KG1 (cell line): ENCODE data around the gene FBXO47.

Experiments used
- DNase-seq: peaks from one replicate; lab custom pipeline; 2025; lab: John Stamatoyannopoulos, UW

The FBXO47 gene, protein sequence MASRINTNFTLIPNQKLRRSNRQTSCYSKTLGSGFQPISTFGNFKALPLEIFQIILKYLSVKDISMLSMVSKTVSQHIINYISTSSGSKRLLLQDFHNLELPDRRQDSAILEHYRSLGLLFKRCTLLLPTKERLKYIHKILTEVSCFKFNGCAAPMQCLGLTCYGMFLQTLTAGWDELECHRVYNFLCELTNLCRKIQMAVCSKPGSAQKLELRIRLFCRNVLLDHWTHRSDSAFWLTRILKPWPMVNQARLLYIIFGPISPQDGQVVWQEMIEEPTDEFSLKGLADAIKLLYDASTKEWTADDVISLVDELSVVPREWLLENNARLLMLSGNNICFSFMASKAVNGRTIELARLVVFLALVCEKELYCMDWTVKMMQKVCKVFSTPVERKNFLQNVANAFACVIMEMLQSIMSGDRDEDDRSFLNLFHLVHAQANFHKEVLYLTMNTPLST

DNA sequence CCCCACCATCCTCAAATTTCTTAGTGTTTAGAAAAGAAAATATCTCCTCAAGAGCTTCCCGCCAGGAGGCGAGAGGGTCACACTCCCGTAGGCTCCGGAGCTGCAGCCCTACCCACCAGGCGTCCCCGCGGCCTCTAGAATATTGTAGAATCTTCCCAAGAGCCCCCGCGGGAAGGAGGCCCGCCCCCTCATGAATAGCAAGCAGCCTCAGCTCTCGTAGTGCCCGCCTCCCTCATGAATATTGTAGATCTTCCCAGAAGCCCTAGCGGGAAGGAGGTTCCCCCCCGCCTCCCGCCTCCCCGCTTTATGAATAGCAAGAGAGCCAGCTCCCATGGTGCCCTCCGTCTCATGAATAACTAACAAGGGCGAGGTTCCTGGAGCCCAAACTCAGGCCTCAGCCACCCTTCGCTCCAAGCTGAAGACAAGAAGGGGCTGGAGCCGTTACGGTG, at the start of gene FBXO47:
Gene FBXO47 (minus strand): TSS at position 114 of the 449 bp plus-strand sequence. CDS start 4,378 bp downstream, outside the sequence.
- no peak for DNase-seq

GRCh38 chr17:39016193-39017153, 49.3 kb upstream of the FBXO47 start:
- DNase-seq, result no peak

DNA sequence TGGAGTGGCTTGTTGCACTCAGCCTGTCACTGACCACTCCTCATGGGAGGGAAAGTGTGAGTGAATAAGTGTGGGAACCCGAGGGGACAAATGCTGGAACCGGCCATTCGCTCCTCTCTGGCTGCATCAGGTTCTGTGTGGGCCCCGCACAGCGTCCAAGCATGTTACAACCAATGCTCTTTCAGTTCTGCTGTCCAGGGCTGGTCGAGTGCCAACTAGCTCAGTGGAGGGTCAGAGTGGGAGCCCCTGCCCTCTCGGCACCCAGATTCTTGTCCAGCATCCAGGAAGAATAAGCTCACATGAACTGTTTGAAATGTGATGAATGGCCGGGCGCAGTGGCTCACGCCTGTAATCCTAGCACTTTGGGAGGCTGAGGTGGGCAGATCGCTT, 48.3 kb upstream of the FBXO47 start:
- no peak for DNase-seq

GRCh38 chr17:39014795-39015545, 47.8 kb upstream of the FBXO47 start:
- DNase-seq, result no peak

DNA sequence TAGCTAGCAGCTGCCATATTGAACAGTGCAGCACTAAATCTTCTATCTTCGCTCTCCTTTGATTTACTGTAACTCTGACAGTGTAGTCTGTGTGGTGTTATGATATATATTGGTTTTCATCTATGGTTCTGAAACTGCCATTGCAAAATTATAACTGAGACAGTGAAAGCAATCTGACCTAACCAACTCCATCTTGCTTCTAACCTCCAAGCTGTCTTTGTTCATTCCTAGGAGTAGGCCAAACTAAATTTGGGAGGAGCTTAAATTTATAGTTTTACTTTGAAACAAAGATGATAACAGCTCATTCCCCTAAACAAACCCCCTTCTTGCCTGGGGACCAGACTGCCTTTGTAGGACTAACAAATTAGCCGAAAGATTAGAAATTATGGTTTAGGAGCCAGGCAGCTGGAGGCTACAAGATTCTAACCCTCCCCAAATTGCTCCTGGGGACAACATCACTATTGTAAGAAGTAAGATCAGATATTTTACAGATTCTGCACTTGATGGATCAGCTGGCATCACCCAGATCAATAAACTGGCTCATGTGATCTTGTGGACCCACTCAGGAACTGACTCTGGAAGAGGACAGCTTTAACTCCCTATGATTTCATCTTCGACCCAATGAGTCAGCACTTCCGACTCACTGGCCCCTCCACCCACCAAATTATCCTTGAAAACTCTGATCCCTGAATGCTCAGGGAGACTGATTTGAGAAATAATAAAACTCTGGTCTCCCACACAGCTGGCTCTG, 47.0 kb upstream of the FBXO47 start:
- DNase-seq, result no peak

DNA sequence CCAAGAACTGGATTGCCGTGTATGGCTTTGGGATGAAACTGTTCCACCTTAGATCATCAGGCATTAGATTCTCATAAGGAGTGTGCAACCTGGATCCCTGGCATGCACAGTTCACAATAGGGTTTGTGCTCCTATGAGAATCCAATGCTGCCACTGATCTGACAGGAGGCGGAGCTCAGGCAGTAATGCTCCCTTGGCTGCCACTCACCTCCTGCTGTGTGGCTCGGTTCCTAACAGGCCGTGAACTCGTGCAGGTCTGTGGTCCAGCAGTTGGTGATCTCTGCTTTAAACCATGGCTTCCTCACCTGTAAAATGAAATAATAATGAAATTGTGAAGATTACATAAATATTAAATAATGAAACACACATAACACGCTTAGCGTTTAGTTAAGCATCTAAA, 45.5 kb upstream of the FBXO47 start:
- no peak for DNase-seq

DNA sequence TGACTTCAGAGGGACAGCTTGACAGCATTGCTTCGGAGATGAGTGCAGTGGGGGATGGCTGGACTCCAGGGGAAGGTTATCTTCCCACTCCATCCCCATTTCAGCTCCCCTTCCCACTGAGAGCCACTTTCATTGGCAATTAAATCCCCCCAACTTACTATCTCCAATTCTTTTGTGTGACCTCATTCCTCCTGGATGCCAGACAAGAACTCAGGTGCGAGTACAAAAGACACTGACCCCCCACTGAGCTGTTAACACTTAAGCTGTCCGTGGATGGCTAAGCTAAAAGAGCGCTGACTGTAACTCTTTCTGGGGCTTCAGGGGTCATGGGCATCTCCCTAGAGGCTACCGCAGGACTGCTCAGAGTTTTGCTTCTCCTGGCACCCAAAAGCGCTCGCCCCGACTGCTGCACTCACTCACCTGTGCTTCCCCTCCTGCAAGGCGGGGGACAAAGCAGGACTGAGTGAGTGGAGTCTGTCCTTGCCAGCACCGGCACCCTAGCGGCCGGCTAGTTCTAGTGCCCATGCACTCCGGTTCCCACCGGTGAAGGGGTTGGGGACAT, 44.8 kb upstream of the FBXO47 start:
- DNase-seq, result no peak

GRCh38 chr17:39009581-39010001, 42.4 kb upstream of the FBXO47 start:
- no peak for DNase-seq

DNA sequence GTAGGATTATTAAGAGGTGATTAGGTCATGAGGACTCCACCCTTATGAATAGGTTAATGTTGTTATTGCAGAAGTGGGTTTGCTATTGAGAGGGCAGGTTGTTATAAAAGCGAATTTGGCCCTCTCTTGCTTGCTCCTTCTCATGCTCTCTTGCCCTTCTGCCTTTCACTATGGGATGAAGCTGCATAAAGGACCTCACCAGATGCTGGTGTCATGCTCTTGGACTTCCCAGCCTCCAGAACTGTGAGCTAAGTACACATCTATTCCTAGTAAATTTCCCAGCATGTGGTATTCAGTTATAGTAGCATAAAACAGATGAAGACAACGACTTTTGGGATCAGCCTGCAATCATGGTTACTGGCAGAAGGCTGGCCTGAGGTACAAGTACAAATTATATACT, 41.4 kb upstream of the FBXO47 start:
- DNase-seq, result no peak

DNA sequence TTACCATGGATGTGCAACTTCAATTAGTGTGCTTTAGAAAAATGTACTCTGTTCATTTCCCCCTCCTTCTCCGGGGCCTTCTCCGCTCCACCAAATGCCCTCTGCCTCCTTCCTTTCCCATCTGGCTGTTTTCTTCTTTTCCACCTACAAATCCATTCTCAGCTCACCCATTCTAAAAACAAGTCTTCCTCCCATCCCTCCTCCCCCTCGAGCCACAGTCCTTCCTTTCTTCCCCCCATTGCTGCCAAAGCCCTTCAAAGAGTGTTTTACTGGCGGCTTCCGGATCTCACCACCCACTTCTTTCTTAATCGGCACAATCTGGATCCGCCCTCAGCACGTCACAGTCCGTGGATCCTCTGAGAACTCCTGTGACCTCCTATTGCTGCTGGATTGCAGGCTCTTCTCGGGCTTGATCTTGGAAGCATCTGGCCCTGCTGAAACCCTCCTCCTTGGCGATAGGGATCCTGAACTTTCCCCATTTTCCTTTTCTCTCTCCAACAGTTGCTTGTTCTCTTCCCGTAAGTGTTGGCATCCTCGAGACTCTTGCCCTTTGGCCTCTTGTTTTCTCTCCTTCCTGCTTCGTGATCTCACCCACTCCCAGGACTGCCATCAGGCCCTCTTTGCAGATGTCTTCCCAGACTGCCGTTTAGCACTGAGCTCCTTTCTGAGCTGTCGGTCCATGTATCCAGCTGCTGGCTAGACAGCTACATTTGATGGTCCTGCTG, 36.0 kb upstream of the FBXO47 start:
- no peak for DNase-seq

DNA sequence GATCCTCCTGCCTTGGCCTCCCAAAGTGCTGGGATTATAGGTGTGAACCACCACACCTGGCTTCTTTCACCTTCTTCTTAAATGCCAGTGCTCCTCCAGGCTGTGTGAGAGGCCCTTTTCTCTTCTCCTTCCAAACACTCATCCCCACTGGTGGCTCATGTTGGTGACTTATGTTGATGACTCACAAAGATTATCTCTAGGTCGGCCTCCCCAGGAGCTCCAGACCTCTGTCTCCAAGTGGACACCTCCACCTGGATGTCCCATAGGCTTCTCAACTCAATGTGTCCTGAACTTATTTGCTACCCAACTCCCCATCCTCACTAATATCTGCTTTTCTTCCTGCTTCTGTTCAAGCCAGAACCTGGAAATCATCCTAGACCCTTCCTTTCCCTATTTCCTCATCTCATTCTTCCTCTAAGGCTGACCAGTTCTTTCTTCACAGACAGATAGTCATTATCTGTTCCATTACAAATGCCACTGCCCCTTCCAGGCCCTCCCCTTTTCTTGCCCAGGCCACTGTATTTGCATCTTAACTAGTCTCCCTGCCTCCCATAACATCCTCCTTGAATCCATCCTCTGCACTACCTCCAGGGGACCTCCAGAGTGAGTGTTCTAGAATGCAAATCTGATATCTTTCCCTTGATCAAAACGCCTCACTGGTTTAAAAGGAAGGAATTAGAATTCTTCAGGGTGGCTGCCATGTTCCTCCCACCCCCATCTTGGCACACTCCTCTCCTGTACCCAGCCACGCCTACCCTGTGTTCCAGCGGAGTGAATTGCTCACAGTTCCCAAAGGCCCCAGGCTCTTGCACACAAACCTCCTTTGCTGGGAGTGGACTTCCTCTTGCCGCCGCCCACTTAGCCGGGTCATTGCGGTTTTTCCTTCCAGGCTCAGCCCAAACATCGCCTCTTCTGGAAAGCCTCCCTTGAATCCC, 34.8 kb upstream of the FBXO47 start:
- DNase-seq, result no peak

- DNase-seq, result no peak
Observed at GRCh38 chr17:39000021-39000601, 32.9 kb upstream of the FBXO47 start.

DNA sequence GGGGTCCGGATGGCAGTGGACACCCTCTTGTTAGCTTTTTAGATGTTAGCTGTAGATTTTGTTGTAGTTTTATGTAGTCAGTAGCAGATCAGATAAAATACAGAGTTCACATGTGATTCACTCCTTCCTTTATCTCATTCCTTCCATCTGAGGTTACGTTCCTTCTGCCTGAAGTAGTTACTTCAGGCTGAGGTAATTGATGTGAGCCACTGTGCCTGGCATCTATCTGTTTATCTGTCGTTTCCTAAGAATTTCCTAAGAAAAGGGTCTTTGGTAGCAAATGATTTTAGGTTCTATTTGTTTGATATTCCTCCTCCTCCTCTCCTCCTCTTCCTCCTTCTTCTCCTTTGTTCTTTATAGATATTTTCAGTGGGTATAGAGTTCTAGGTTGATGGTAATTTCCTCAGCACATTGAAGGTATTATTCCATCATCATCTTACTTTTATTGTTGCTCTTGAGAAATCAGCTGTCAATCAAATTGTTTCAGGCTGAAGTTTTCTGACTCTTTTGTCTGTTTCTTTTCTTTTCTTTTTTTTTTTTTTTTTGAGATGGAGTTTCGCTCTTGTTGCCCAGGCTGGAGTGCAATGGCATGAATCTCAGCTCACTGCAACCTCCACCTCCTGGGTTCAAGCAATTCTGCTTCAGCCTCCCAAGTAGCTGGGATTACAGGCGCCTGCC, 29.6 kb upstream of the FBXO47 start:
- DNase-seq, result no peak

GRCh38 chr17:38994026-38994425, 26.8 kb upstream of the FBXO47 start:
- no peak for DNase-seq

DNA sequence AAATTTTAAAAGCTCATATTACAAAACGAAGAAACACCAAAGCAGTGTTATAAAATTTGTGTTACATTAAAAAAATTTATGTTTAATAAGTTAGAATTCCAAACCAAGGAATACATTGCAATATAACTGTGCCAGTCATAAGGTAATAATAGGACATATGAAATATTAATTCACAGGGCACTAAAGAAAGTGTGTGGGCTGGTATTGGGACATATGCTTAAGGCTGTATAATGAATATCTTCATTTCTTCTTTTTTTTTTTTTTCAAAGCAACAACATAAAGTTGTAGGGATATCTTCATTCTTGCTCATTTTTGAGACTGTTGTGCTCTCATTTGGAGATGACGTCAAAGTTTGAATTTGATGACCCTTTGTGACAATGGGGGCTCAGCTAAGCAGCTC, 17.5 kb upstream of the FBXO47 start:
- no peak for DNase-seq

- DNase-seq, result peak; percentile 12
Observed at GRCh38 chr17:38982858-38983746, 15.9 kb upstream of the FBXO47 start.

DNA sequence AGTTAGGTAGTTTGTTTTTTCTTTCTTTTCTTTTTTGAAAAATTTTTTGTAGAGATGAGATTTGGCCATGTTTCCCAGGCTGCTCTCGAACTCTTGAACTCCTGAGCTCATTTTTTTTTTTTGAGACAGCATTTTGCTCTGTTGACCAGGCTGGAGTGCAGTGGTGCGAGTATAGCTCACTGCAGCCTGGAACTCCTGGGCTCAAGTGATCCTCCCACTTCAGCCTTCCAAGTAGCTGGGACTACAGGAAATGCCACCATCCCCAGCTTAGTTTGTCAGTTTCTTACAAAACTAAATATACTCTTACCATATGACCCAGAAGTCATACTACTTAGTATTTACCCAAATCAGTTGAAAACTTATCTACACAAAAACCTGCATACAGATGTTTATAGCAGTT, 14.4 kb upstream of the FBXO47 start:
- DNase-seq, result no peak
